ENCODE data around the gene AP2S1.
"Not testable (repeated sequence)": the region's sequence is repeated elsewhere in the genome, so short reads cannot be mapped to it uniquely, and the experiment has no call there.

AP2S1 gene

DNA sequence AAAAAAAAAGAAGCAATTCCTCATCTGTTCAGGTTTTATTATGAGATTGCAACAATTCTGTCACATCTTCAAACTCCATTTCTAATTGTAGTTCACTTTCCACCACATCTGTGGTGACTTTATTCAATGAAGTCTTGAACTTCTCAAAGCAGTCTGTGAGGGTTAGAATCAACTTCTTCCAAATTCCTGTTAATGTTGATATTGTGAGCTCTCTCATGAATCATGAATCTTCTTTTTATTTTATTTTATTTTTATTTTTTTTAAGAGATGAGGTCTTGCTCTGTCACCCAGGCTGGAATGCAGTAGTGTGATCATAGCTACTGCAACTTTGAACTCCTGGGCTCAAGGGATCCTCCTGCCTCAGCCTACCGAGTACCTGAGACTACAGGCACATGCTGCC lies 29.8 kb upstream of the AP2S1 start:
- intact Hi-C loops (cut with micrococcal nuclease), result no loop called here
- no peaks in the 10 kb centered on the region for H3K36me3 Mint-ChIP-seq (ENCODE audit: low read depth)
- no peak overlapping the region for H3K4me3 Mint-ChIP-seq
- H3K27me3 Mint-ChIP-seq, result no peaks in the 10 kb centered on the region
- no peaks in the 10 kb centered on the region for H3K9me3 Mint-ChIP-seq
- H3K4me1 Mint-ChIP-seq (ENCODE audit: low read depth), result peaks cover 6% of the 10 kb centered on the region
- no peak overlapping the region for H3K27ac Mint-ChIP-seq

GRCh38 chr19:46878613-46879375 lies 28.1 kb upstream of the AP2S1 start:
- intact Hi-C loops (cut with micrococcal nuclease), result no loop called here
- H3K4me3 Mint-ChIP-seq, result no peak overlapping the region
- H3K9me3 Mint-ChIP-seq, result no peaks in the 10 kb centered on the region
- no peaks in the 10 kb centered on the region for H3K27me3 Mint-ChIP-seq
- H3K4me1 Mint-ChIP-seq (ENCODE audit: low read depth), result peaks cover 6% of the 10 kb centered on the region
- H3K36me3 Mint-ChIP-seq (ENCODE audit: low read depth), result peaks cover 6% of the 10 kb centered on the region
- H3K27ac Mint-ChIP-seq, result no peak overlapping the region

DNA sequence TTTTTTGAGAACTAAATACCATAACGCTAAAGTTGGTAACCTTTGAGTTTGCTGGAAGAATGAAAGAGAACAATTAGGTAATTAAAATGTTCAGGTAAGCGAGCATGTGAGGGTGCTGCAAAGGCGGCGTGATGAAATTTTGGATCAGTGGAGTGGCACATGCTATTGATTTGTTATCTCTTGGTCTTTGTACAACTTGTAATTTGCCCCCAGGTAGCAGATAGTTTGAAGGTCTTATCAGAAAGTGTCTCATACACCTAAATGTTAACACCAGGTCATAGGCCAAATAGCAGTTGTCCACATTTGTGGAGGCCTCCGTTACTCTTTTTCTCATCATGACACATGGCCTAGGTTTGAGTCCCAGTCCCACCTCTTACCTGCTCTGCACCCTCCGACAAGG lies 25.0 kb upstream of the AP2S1 start:
- Mint-ChIP-seq H3K27ac (no peak overlapping the region), H3K27me3 (no peaks in the 10 kb centered on the region), H3K4me1 (ENCODE audit: low read depth) (no peaks in the 10 kb centered on the region), H3K9me3 (no peaks in the 10 kb centered on the region), H3K4me3 (no peak overlapping the region), H3K36me3 (ENCODE audit: low read depth) (peaks cover 6% of the 10 kb centered on the region)
- intact Hi-C loops (cut with micrococcal nuclease), result no loop called here

DNA sequence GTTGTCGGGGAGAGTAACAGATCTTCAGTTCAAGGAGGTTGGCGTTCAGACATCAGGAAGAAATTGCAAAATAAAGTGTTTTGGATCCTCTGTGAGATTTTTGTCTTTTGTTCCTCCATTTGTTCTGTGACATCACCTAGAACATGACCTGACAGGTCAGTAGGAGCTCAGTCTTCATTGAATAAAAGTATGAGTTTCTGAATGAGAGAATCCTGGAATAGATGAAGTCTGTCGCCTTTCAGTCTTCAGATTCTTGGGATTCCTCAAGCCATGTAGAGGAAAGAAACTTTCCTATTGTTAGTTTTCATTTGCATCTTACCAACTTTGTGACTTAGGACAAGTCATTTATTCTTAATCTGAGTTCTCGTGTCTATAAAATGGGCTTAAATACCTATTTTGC lies 24.6 kb upstream of the AP2S1 start:
- Mint-ChIP-seq H3K27me3 (no peaks in the 10 kb centered on the region), H3K27ac (no peak overlapping the region), H3K9me3 (no peaks in the 10 kb centered on the region), H3K4me3 (no peak overlapping the region), H3K36me3 (ENCODE audit: low read depth) (peaks cover 6% of the 10 kb centered on the region), H3K4me1 (ENCODE audit: low read depth) (no peaks in the 10 kb centered on the region)
- intact Hi-C loops (cut with micrococcal nuclease), result no loop called here

- Mint-ChIP-seq H3K27ac (no peak overlapping the region), H3K4me1 (ENCODE audit: low read depth) (no peaks in the 10 kb centered on the region), H3K27me3 (no peaks in the 10 kb centered on the region), H3K4me3 (no peak overlapping the region), H3K36me3 (ENCODE audit: low read depth) (peaks cover 6% of the 10 kb centered on the region), H3K9me3 (no peaks in the 10 kb centered on the region)
- intact Hi-C loops (cut with micrococcal nuclease), result no loop called here
Observed at GRCh38 chr19:46872967-46873366, 22.3 kb upstream of the AP2S1 start.

DNA sequence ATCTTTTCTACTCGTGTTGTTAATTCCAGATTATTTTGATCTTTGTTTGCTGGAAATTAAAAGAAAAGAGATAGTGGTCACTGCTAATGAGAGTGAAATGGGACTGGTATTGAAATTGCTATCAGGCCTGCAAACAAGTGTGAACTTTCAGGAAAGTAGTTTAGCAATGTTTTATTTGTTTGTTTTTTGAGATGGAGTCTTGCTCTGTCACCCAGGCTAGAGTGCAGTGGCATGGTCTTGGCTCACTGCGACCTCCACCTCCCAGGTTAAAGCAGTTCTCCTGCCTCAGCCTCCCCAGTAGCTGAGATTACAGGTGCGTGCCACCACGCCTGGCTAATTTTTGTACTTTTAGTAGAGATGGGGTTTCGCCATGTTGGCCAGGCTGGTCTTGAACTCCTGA lies 20.5 kb upstream of the AP2S1 start:
- H3K27ac Mint-ChIP-seq; H3K4me3 Mint-ChIP-seq; intact Hi-C loops (cut with micrococcal nuclease); H3K27me3 Mint-ChIP-seq; H3K9me3 Mint-ChIP-seq; H3K36me3 Mint-ChIP-seq (ENCODE audit: low read depth): not testable (repeated sequence)
- peaks cover 11% of the 10 kb centered on the region for H3K4me1 Mint-ChIP-seq (ENCODE audit: low read depth)

GRCh38 chr19:46868025-46868802 lies 17.6 kb upstream of the AP2S1 start:
- H3K27ac Mint-ChIP-seq, result no peak overlapping the region
- no peak overlapping the region for H3K4me3 Mint-ChIP-seq
- H3K27me3 Mint-ChIP-seq, result no peaks in the 10 kb centered on the region
- no peaks in the 10 kb centered on the region for H3K9me3 Mint-ChIP-seq
- intact Hi-C loops (cut with micrococcal nuclease), result loop anchor here (10.0 kb wide), 1 partner anchor 67 kb away; no protein-coding TSS in a partner anchor
- peaks cover 12% of the 10 kb centered on the region for H3K36me3 Mint-ChIP-seq (ENCODE audit: low read depth)
- H3K4me1 Mint-ChIP-seq (ENCODE audit: low read depth), result peaks cover 25% of the 10 kb centered on the region

- no peaks in the 10 kb centered on the region for H3K27me3 Mint-ChIP-seq
- no peak overlapping the region for H3K27ac Mint-ChIP-seq
- intact Hi-C loops (cut with micrococcal nuclease), result loop anchor here (10.0 kb wide), 1 partner anchor 68 kb away; no protein-coding TSS in a partner anchor
- H3K9me3 Mint-ChIP-seq, result no peaks in the 10 kb centered on the region
- no peak overlapping the region for H3K4me3 Mint-ChIP-seq
- peaks cover 12% of the 10 kb centered on the region for H3K36me3 Mint-ChIP-seq (ENCODE audit: low read depth)
- H3K4me1 Mint-ChIP-seq (ENCODE audit: low read depth), result peaks cover 25% of the 10 kb centered on the region
Observed at GRCh38 chr19:46867170-46867569, 16.5 kb upstream of the AP2S1 start.

DNA sequence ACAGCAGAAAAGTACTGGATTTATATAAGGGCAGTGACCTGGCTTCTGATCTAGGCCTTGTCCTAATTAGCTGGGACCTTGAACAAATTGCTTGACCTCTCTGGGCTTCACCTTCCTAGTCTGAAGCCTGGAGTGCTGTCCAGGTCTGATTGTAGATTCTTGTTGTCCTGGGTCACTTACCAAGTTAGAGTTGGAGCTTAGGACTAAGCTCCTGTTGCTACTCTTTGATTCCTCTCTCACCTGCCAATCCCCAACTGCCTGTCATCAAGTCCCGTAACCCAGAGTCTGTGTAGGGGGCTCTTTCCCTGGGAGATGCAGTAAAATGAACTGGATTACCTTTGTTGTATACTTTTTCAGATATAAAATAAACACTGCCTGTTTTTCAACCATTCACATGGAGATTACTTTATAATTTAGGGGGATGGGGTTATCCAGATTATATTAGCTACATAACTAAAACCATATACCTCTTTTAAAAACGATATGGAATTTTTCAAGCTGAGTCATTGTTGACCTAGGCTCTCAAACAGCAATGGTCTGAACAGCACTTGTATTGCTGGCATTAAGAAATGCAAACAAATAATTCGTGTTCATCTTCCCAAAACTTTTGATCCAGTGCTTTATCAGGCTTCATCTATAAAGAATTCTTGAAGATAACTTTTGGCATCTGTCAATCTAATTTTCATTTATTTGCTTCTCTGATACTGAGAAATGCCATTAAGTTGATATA lies 15.9 kb upstream of the AP2S1 start:
- H3K9me3 Mint-ChIP-seq, result no peaks in the 10 kb centered on the region
- intact Hi-C loops (cut with micrococcal nuclease), result loop anchor here (10.0 kb wide), 1 partner anchor 68 kb away; no protein-coding TSS in a partner anchor
- H3K4me1 Mint-ChIP-seq (ENCODE audit: low read depth), result peaks cover 25% of the 10 kb centered on the region
- H3K36me3 Mint-ChIP-seq (ENCODE audit: low read depth), result peaks cover 12% of the 10 kb centered on the region
- H3K4me3 Mint-ChIP-seq, result no peak overlapping the region
- no peak overlapping the region for H3K27ac Mint-ChIP-seq
- no peaks in the 10 kb centered on the region for H3K27me3 Mint-ChIP-seq

DNA sequence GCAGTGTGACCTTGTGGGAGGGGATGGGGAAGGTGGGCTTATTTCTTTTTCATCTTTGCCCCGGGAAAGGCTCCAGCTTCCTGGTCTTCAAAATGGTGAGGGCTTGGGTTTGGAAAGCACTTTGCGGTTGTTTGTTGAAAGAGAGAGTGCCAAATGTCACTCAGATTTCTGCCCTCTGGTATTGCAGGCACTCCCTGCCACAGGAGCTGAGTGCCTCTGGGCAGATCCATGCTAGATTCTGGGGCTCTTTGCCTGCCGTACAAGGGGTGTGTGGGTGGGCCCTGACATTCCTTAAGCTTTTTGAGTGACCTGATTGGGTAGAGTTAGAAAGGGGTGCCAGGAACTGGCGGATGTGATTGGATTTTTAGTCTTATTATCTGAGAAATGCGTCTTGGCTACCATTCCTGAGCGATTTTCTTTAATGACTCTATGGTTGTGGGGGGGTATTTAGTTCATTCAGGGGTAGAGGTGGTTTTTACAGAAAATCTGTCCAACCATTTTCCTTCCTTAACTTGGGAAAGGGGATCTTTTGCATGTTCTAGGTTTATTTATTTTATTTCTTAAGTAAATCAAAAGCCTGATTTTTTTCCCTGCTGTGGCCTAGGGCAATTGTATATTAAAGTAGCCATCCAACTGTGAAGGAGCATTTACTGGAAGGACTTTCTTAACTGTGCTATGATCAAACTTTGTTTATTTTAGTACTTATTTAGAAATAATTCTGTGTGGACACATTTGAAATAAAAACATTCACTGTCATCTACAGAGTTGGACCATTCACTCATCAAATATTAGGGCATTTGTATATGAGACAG lies 13.4 kb upstream of the AP2S1 start:
- intact Hi-C loops (cut with micrococcal nuclease), result loop anchor here (5.0 to 10.0 kb wide), 2 partner anchors 71 to 128 kb away; no protein-coding TSS in a partner anchor
- Mint-ChIP-seq H3K4me3 (no peak overlapping the region), H3K9me3 (no peaks in the 10 kb centered on the region)

GRCh38 chr19:46862974-46863632 lies 12.5 kb upstream of the AP2S1 start:
- Mint-ChIP-seq H3K27me3 (no peaks in the 10 kb centered on the region), H3K4me1 (ENCODE audit: low read depth) (peaks cover 32% of the 10 kb centered on the region), H3K36me3 (ENCODE audit: low read depth) (peaks cover 23% of the 10 kb centered on the region), H3K27ac (no peak overlapping the region), H3K9me3 (no peaks in the 10 kb centered on the region), H3K4me3 (no peak overlapping the region)
- intact Hi-C loops (cut with micrococcal nuclease), result loop anchor here (5.0 to 10.0 kb wide), 2 partner anchors 72 to 129 kb away; no protein-coding TSS in a partner anchor

More for the DNA sequence above, 13.4 kb upstream of the AP2S1 start:
- Mint-ChIP-seq H3K27me3 (no peaks in the 10 kb centered on the region), H3K27ac (no peak overlapping the region), H3K4me1 (ENCODE audit: low read depth) (peaks cover 32% of the 10 kb centered on the region), H3K36me3 (ENCODE audit: low read depth) (peaks cover 23% of the 10 kb centered on the region)

- no peaks in the 10 kb centered on the region for H3K27me3 Mint-ChIP-seq
- no peaks in the 10 kb centered on the region for H3K9me3 Mint-ChIP-seq
- no peak overlapping the region for H3K4me3 Mint-ChIP-seq
- intact Hi-C loops (cut with micrococcal nuclease), result loop anchor here (5.0 to 10.0 kb wide), 2 partner anchors 72 to 130 kb away; no protein-coding TSS in a partner anchor
- peaks cover 32% of the 10 kb centered on the region for H3K4me1 Mint-ChIP-seq (ENCODE audit: low read depth)
- no peak overlapping the region for H3K27ac Mint-ChIP-seq
- H3K36me3 Mint-ChIP-seq (ENCODE audit: low read depth), result peaks cover 23% of the 10 kb centered on the region
Observed at GRCh38 chr19:46862503-46862834, 11.8 kb upstream of the AP2S1 start.
